Astrocyte (in vitro differentiated cells and primary cell): Measurements from ENCODE around the gene MIGA1. TPM values are rescaled to one million over a fixed set of nuclear protein-coding genes. Genes with fewer than 3 reads are reported as not detected.

Source experiments
- DNase-seq: peaks from one replicate; pipeline ENCODE4 v3.0.0-alpha.2; 2010; ENCODE audit warnings: low read depth
- FAIRE-seq: peaks from 2 replicates; lab custom pipeline; 2011; peaks lifted over from hg19 to GRCh38; lab: Jason Lieb, UNC
- H2AFZ ChIP-seq: 2 replicates; pipeline ENCODE4 v1.6.0; 2012; ENCODE audit warnings: low read depth, low read length, inconsistent platforms
- H3K27ac ChIP-seq: 2 replicates; pipeline ENCODE4 v1.5.1; 2011; ENCODE audit warnings: low read depth, low read length, inconsistent platforms
- H3K27me3 ChIP-seq: 2 replicates; pipeline ENCODE4 v1.6.0; 2011; ENCODE audit warnings: low read length, inconsistent platforms; ENCODE audit not compliant: insufficient read depth
- H3K36me3 ChIP-seq: 2 replicates; pipeline ENCODE4 v1.5.1; 2011; ENCODE audit warnings: low read length, inconsistent platforms; ENCODE audit not compliant: insufficient read depth
- H3K4me1 ChIP-seq: 2 replicates; pipeline ENCODE4 v1.5.1; 2011; ENCODE audit warnings: low read length, inconsistent platforms; ENCODE audit not compliant: insufficient read depth
- H3K4me2 ChIP-seq: 2 replicates; pipeline ENCODE4 v1.6.0; 2012; ENCODE audit warnings: low read length, inconsistent platforms
- H3K4me3 ChIP-seq: 2 replicates; pipeline ENCODE4 v1.5.1; 2011; ENCODE audit warnings: low read depth, mild to moderate bottlenecking, low read length, inconsistent platforms; ENCODE audit not compliant: insufficient read depth
- H3K79me2 ChIP-seq: 2 replicates; pipeline ENCODE4 v1.6.0; 2012; ENCODE audit warnings: mild to moderate bottlenecking, low read length, inconsistent platforms; ENCODE audit not compliant: insufficient read depth
- H3K9ac ChIP-seq: 2 replicates; pipeline ENCODE4 v1.6.0; 2012; ENCODE audit warnings: mild to moderate bottlenecking, low read length, inconsistent platforms
- H3K9me3 ChIP-seq: 2 replicates; pipeline ENCODE4 v1.5.1; 2012; ENCODE audit warnings: low read depth, mild to moderate bottlenecking, low read length, inconsistent platforms; ENCODE audit not compliant: insufficient read depth
- H4K20me1 ChIP-seq: 2 replicates; pipeline ENCODE4 v1.6.0; 2012; ENCODE audit warnings: low read length, inconsistent platforms; ENCODE audit not compliant: insufficient read depth
- H3K27ac Mint-ChIP-seq: one replicate; pipeline ENCODE4 v1.8.0; 2021; ENCODE audit warnings: mild to moderate bottlenecking, mixed read lengths; ENCODE audit not compliant: unreplicated experiment
- H3K27me3 Mint-ChIP-seq: one replicate; pipeline ENCODE4 v1.8.0; 2021; ENCODE audit warnings: low read depth, mixed read lengths; ENCODE audit not compliant: unreplicated experiment
- H3K36me3 Mint-ChIP-seq: one replicate; pipeline ENCODE4 v1.8.0; 2021; ENCODE audit warnings: low read depth, mixed read lengths; ENCODE audit not compliant: unreplicated experiment
- H3K4me1 Mint-ChIP-seq: one replicate; pipeline ENCODE4 v1.8.0; 2021; ENCODE audit warnings: low read depth, mixed read lengths; ENCODE audit not compliant: unreplicated experiment
- H3K4me3 Mint-ChIP-seq: one replicate; pipeline ENCODE4 v1.8.0; 2021; ENCODE audit warnings: mild to moderate bottlenecking, moderate library complexity, mixed read lengths; ENCODE audit not compliant: unreplicated experiment
- H3K9me3 Mint-ChIP-seq: one replicate; pipeline ENCODE4 v1.8.0; 2021; ENCODE audit warnings: mild to moderate bottlenecking, mixed read lengths; ENCODE audit not compliant: unreplicated experiment
- EZH2 ChIP-seq: IDR thresholded peaks from 2 replicates; pipeline ENCODE4 v1.6.1; 2012; ENCODE audit warnings: mild to moderate bottlenecking, low read length, inconsistent platforms; ENCODE audit not compliant: insufficient read depth
- total RNA-seq: library from RNA; stranded (reverse); gene quantifications from 2 replicates; pipeline ENCODE4 v1.2.1, GENCODE V29; 2021
- TF ChIP-seq, protein P1 (sequence below): IDR thresholded peaks from 2 replicates; pipeline ENCODE4 v1.5.1; 2011; ENCODE audit warnings: low read depth, mild to moderate bottlenecking, inconsistent platforms, low read length, moderate library complexity; ENCODE audit not compliant: insufficient read depth

MIGA1 gene
- total RNA-seq, 1 donor from 2014 or later: 17.7 TPM

DNA sequence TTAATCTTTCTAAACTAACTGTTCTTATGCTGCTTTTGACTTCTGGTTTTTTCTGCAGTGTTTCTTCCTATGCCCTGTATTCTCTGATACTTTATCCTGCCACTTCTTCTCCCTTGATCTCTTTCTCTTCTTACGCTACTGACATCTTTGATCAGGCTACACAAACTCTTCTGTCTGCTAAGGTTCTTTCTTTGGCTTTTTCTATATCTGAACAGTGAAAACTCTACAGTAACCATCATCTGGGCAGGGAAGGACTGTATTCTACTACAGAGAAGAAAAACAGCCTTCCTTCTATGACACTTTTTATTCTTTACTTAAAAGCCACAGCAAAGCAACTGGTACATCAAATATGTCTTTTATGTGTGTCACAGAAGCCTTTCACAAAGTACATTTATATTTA is 101.6 kb downstream of the MIGA1 start:
- H3K36me3 Mint-ChIP-seq: no peaks in the 10 kb centered on the region
- Histone ChIP-seq H3K79me2 (no peaks in the 10 kb centered on the region), H3K4me1 (no peaks in the 10 kb centered on the region), H3K9ac (no peak overlapping the region), H3K36me3 (no peaks in the 10 kb centered on the region), H4K20me1 (no peaks in the 10 kb centered on the region), H3K27ac (no peak overlapping the region), H3K9me3 (no peaks in the 10 kb centered on the region), H3K4me2 (no peak overlapping the region), H2AFZ (no peak overlapping the region), H3K4me3 (no peak overlapping the region), H3K27me3 (no peaks in the 10 kb centered on the region)
- TF ChIP-seq, protein P1, sequence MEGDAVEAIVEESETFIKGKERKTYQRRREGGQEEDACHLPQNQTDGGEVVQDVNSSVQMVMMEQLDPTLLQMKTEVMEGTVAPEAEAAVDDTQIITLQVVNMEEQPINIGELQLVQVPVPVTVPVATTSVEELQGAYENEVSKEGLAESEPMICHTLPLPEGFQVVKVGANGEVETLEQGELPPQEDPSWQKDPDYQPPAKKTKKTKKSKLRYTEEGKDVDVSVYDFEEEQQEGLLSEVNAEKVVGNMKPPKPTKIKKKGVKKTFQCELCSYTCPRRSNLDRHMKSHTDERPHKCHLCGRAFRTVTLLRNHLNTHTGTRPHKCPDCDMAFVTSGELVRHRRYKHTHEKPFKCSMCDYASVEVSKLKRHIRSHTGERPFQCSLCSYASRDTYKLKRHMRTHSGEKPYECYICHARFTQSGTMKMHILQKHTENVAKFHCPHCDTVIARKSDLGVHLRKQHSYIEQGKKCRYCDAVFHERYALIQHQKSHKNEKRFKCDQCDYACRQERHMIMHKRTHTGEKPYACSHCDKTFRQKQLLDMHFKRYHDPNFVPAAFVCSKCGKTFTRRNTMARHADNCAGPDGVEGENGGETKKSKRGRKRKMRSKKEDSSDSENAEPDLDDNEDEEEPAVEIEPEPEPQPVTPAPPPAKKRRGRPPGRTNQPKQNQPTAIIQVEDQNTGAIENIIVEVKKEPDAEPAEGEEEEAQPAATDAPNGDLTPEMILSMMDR: no peak
- TF ChIP-seq EZH2: no peak
- H3K4me1 Mint-ChIP-seq: no peaks in the 10 kb centered on the region
- FAIRE-seq (no peak), DNase-seq (no peak)
- H3K27ac Mint-ChIP-seq: no peak overlapping the region
- H3K27me3 Mint-ChIP-seq: no peaks in the 10 kb centered on the region
- no peak overlapping the region for H3K4me3 Mint-ChIP-seq
- H3K9me3 Mint-ChIP-seq: no peaks in the 10 kb centered on the region

DNA sequence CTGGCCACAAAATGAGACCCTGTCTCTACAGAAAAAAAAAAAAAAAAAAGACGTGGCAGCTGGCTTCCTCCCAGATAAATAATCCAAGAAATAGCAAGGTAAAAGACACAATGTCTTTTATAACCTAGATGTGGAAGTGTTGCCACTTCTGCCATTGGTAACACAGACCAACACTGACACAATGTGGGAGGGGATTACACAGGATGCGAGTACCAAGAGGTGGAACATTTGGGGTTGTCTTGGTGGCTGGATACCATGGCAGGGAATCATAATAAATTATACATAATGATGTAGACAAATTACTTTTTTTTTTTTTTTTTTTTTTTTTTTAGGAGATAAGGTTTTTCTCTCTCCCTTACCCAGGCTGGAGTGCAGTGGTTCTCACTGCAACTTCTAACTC is 103.0 kb downstream of the MIGA1 start:
- H3K27ac Mint-ChIP-seq: no peak overlapping the region
- no peak overlapping the region for H3K27ac ChIP-seq
- H3K4me3 ChIP-seq: no peak overlapping the region
- H3K4me1 Mint-ChIP-seq: peaks cover 3% of the 10 kb centered on the region
- TF ChIP-seq EZH2: no peak
- TF ChIP-seq, protein P1: no peak
- no peaks in the 10 kb centered on the region for H3K9me3 ChIP-seq
- H3K4me3 Mint-ChIP-seq: no peak overlapping the region
- H3K36me3 Mint-ChIP-seq: no peaks in the 10 kb centered on the region
- no peaks in the 10 kb centered on the region for H3K27me3 ChIP-seq
- peaks cover 3% of the 10 kb centered on the region for H3K4me1 ChIP-seq
- no peak overlapping the region for H3K4me2 ChIP-seq
- no peaks in the 10 kb centered on the region for H3K9me3 Mint-ChIP-seq
- DNase-seq (no peak), FAIRE-seq (no peak)
- no peak overlapping the region for H2AFZ ChIP-seq
- H4K20me1 ChIP-seq: no peaks in the 10 kb centered on the region
- no peak overlapping the region for H3K9ac ChIP-seq
- peaks cover 11% of the 10 kb centered on the region for H3K79me2 ChIP-seq
- H3K27me3 Mint-ChIP-seq: no peaks in the 10 kb centered on the region
- H3K36me3 ChIP-seq: no peaks in the 10 kb centered on the region

DNA sequence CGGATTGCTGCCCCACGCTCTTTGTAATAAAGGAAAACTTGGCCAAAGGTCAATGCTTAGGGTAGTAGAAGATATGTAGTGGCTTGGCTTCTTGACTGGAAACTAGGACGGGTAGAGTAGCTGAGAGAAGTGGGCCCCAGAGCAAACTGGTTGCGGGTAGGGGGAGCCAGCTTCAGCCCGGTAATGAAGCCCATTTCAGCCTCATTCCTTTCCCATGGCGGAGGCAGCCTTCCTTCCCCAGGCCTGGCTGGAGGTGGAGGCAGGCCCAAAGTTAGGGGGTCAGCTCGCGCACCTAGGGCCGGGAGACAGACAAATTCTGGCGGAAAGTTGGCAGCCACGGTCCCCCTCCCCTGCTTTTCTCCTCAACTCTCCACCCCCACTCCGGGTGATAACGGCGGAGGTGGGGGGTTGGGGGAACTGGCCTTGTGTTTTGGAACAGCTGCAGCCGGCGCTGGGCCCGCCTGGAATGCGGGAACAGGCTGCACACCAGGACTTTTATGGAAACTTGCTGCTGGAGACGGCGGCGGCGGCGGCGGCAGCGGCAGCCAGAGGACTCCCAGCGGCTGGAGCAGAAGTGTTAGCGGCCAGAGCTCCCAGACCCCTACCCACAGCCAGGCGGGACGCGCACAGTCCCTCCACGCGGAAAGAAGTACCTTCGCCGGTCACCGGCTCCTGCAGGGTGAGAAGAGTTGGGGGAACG is 108.8 kb downstream of the MIGA1 start, which contains the start of gene NEXN:
Gene NEXN, plus strand, starts transcription at position 544 of the 700 bp plus-strand sequence. CDS start 27,483 bp downstream, outside the sequence.
- Mint-ChIP-seq H3K4me3 (peak within 1 kb of the TSS; percentile 97), H3K36me3 (peaks cover 5% of the 10 kb centered on the region), H3K27ac (peak within 1 kb of the TSS; percentile 96), H3K4me1 (peaks cover 15% of the 10 kb centered on the region), H3K9me3 (no peaks in the 10 kb centered on the region), H3K27me3 (no peaks in the 10 kb centered on the region)
- H4K20me1 ChIP-seq: peaks cover 13% of the 10 kb centered on the region
- H2AFZ ChIP-seq: peak within 1 kb of the TSS; percentile 57
- TF ChIP-seq, protein P1: no peak
- no peak for TF ChIP-seq EZH2
- peak; percentile 85 for DNase-seq
- no peak for FAIRE-seq
- peak within 1 kb of the TSS; percentile 92 for H3K4me2 ChIP-seq
- H3K27ac ChIP-seq: peak within 1 kb of the TSS; percentile 100
- peaks cover 14% of the 10 kb centered on the region for H3K4me1 ChIP-seq
- H3K9ac ChIP-seq: peak within 1 kb of the TSS; percentile 100
- peak within 1 kb of the TSS; percentile 99 for H3K4me3 ChIP-seq
- H3K27me3 ChIP-seq: no peaks in the 10 kb centered on the region
- H3K36me3 ChIP-seq: peaks cover 11% of the 10 kb centered on the region
- peaks cover 67% of the 10 kb centered on the region for H3K79me2 ChIP-seq
- no peaks in the 10 kb centered on the region for H3K9me3 ChIP-seq
